ENCODE results near the gene AGA.

AGA gene

GRCh38 chr4:177478496-177478895, 36.3 kb upstream of the AGA start:
- H3K27me3 ChIP-seq (replicated peaks; ENCODE audit: insufficient read depth, low read length) = no peaks in the 10 kb centered on the region
- no peak overlapping the region for H3K9ac ChIP-seq (ENCODE audit: low read length)
- no peak overlapping the region for H3K4me3 ChIP-seq (ENCODE audit: low read length)
- H4K20me1 ChIP-seq (ENCODE audit: insufficient read depth, low read length) = no peaks in the 10 kb centered on the region
- no peak for DNase-seq
- no peaks in the 10 kb centered on the region for H3K9me3 ChIP-seq (replicated peaks; ENCODE audit: insufficient read depth, low read length)
- H3F3A ChIP-seq (ENCODE audit: insufficient read depth, low read length) = no peaks in the 10 kb centered on the region
- no peak overlapping the region for H2AFZ ChIP-seq (ENCODE audit: low read length)
- H3K27ac ChIP-seq (ENCODE audit: low read length) = no peak overlapping the region
- H3K9me2 ChIP-seq (replicated peaks; ENCODE audit: insufficient read depth, low read length) = no peaks in the 10 kb centered on the region
- TF ChIP-seq EZH2phosphoT487 (IDR thresholded peaks at IDR 0.05; ENCODE audit: low read length) (no peak), EZH2 (optimal IDR thresholded peaks at IDR 0.05; ENCODE audit: low read depth, low read length) (no peak)
- TF ChIP-seq, protein P1, sequence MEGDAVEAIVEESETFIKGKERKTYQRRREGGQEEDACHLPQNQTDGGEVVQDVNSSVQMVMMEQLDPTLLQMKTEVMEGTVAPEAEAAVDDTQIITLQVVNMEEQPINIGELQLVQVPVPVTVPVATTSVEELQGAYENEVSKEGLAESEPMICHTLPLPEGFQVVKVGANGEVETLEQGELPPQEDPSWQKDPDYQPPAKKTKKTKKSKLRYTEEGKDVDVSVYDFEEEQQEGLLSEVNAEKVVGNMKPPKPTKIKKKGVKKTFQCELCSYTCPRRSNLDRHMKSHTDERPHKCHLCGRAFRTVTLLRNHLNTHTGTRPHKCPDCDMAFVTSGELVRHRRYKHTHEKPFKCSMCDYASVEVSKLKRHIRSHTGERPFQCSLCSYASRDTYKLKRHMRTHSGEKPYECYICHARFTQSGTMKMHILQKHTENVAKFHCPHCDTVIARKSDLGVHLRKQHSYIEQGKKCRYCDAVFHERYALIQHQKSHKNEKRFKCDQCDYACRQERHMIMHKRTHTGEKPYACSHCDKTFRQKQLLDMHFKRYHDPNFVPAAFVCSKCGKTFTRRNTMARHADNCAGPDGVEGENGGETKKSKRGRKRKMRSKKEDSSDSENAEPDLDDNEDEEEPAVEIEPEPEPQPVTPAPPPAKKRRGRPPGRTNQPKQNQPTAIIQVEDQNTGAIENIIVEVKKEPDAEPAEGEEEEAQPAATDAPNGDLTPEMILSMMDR (IDR thresholded peaks at IDR 0.05; ENCODE audit: low read length) = no peak
- no peaks in the 10 kb centered on the region for H3K36me3 ChIP-seq (replicated peaks; ENCODE audit: insufficient read depth, low read length)
- H3K4me2 ChIP-seq (ENCODE audit: low read depth, low read length) = no peak overlapping the region
- H3K4me1 ChIP-seq (ENCODE audit: low read length) = no peaks in the 10 kb centered on the region
- no peaks in the 10 kb centered on the region for H3K79me2 ChIP-seq (ENCODE audit: low read length)

DNA sequence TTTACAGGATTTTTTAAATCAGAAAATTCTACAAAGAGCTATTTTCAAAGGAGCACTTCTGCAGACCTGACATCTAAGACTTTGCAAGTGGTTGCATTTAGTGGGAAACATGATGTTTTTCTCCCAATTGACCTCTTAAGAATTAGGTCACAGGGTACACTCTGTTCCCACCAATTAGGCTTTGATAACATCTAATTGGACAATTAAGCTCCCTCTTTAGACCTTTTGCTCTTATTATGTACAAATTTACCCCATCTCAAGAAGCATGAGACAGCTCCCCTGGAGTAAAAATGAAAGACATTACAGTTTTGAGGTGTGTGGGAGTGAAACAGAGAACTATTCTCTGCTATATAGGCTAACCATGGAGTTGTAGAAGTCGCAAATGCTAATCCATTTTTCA, 31.8 kb upstream of the AGA start:
- Histone ChIP-seq H3K9me2 (replicated peaks; ENCODE audit: insufficient read depth, low read length) (no peaks in the 10 kb centered on the region), H3F3A (ENCODE audit: insufficient read depth, low read length) (no peaks in the 10 kb centered on the region), H3K79me2 (ENCODE audit: low read length) (no peaks in the 10 kb centered on the region), H3K4me3 (ENCODE audit: low read length) (no peak overlapping the region), H3K4me2 (ENCODE audit: low read depth, low read length) (no peak overlapping the region), H4K20me1 (ENCODE audit: insufficient read depth, low read length) (no peaks in the 10 kb centered on the region), H3K9me3 (replicated peaks; ENCODE audit: insufficient read depth, low read length) (no peaks in the 10 kb centered on the region), H3K27ac (ENCODE audit: low read length) (no peak overlapping the region), H2AFZ (ENCODE audit: low read length) (no peak overlapping the region), H3K36me3 (replicated peaks; ENCODE audit: insufficient read depth, low read length) (no peaks in the 10 kb centered on the region), H3K4me1 (ENCODE audit: low read length) (no peaks in the 10 kb centered on the region), H3K9ac (ENCODE audit: low read length) (no peak overlapping the region), H3K27me3 (replicated peaks; ENCODE audit: insufficient read depth, low read length) (no peaks in the 10 kb centered on the region)
- no peak for DNase-seq
- TF ChIP-seq EZH2phosphoT487 (IDR thresholded peaks at IDR 0.05; ENCODE audit: low read length) = no peak
- no peak for TF ChIP-seq EZH2 (optimal IDR thresholded peaks at IDR 0.05; ENCODE audit: low read depth, low read length)
- TF ChIP-seq, protein P1 (IDR thresholded peaks at IDR 0.05; ENCODE audit: low read length) = no peak

DNA sequence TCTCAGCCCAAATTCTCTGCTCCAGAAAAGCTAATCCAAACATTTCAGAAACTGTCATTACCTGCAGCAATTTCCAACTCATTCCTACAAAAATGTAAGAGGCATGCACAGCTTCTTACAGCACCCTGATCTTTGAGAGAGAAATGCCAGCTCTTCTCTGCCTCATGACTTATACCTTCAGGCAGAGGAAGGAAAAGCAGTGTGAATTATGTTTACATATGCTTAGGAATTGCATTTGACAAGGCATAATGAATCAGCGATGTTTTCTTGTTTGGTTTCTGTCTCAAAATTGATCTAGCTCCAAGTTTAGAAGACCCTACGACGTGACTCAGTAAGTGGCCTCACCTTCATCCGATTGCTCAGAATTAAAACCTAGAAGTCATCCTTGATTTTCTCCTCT, 21.8 kb upstream of the AGA start:
- H3K4me3 ChIP-seq (ENCODE audit: low read length) = no peak overlapping the region
- TF ChIP-seq, protein P1 (IDR thresholded peaks at IDR 0.05; ENCODE audit: low read length) = no peak
- TF ChIP-seq EZH2phosphoT487 (IDR thresholded peaks at IDR 0.05; ENCODE audit: low read length) (no peak), EZH2 (optimal IDR thresholded peaks at IDR 0.05; ENCODE audit: low read depth, low read length) (no peak)

More for the DNA sequence above, 21.8 kb upstream of the AGA start:
- Histone ChIP-seq H3K9me3 (replicated peaks; ENCODE audit: insufficient read depth, low read length) (no peaks in the 10 kb centered on the region), H3K4me2 (ENCODE audit: low read depth, low read length) (no peak overlapping the region), H3K79me2 (ENCODE audit: low read length) (no peaks in the 10 kb centered on the region), H3F3A (ENCODE audit: insufficient read depth, low read length) (no peaks in the 10 kb centered on the region), H3K36me3 (replicated peaks; ENCODE audit: insufficient read depth, low read length) (no peaks in the 10 kb centered on the region), H3K27me3 (replicated peaks; ENCODE audit: insufficient read depth, low read length) (no peaks in the 10 kb centered on the region), H3K9me2 (replicated peaks; ENCODE audit: insufficient read depth, low read length) (no peaks in the 10 kb centered on the region), H3K27ac (ENCODE audit: low read length) (no peak overlapping the region), H4K20me1 (ENCODE audit: insufficient read depth, low read length) (no peaks in the 10 kb centered on the region), H3K9ac (ENCODE audit: low read length) (no peak overlapping the region), H3K4me1 (ENCODE audit: low read length) (no peaks in the 10 kb centered on the region), H2AFZ (ENCODE audit: low read length) (no peak overlapping the region)
- DNase-seq = no peak
